NCI-H2107 treated with DMSO at 0.1 percent for 48 hours (cell line): ENCODE measurements around the gene RMDN2.
"Not testable (repeated sequence)": the region's sequence is repeated elsewhere in the genome, so short reads cannot be mapped to it uniquely, and the experiment has no call there.

Source experiments
- DNase-seq: peaks from one replicate; lab custom pipeline; 2025; ENCODE audit not compliant: unreplicated experiment; lab: John Stamatoyannopoulos, UW

RMDN2 gene

GRCh38 chr2:37985333-37985732 lies 60.2 kb downstream of the RMDN2 start:
- DNase-seq, result no peak

DNA sequence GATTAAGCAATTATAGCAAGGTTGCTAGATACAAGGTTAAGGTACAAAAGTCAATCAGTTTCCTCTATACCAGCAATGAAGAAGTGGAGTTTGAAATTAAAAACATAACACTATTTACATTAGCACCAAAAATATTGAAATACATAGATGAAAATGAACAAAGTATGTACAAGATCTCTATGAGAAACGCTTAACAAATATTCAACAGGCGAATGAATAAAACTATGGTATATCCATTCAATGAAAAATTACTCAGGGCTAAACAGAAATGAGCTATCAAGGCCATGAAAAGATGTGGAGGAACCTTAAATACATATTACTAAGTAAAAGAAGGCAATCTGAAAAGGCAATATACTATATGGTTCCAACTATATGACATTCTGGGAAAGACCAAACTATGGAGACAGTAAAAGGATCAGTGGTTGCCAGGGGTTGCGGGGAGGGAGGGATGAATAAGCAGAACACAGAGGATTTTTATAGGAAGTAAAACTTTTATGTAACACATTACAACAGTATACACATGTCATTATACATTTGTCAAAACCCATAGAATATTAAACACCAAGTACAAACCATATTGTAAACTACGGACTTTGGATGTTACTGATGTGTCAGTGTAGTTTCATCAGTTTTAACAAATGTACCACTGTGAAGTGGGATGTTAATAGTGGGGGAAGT lies 62.1 kb downstream of the RMDN2 start:
- no peak for DNase-seq

DNA sequence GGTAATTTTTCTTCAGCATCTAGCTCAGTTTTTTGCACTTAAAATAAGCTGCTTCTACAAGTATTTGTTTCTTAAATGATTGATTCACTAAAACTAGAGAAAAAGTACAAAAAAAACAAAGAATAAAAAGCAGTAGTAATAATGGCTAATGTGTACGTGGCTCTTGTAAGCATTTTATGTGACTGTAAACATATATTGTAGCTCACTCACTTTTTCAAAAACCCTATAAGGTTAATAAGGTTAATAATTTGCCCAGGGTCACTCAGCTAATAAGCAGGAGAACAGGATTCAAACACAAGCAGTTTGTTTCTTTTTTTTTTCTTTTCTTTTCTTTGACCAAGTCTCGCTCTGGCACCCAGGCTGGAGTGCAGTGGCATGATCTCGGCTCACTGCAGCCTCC lies 67.5 kb downstream of the RMDN2 start:
- no peak for DNase-seq

DNA sequence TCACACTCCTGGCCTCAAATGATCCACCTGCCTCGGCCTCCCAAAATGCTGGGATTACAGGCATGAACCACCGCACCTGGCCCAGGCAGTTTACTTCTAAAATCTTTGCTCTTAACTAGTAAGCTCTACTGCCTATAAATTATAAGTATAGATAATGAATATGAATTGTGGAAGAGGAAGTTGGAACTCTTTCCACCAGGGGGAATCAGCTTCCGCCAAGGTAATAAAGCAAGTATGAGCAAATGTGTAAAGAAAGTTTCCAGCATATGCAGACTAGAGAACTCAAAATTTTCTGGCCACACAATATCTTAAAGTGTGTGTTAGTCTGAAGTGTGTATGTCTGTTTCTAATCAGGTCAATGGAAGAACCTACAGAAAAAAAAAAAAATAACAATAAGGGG lies 68.1 kb downstream of the RMDN2 start:
- DNase-seq, result no peak

DNA sequence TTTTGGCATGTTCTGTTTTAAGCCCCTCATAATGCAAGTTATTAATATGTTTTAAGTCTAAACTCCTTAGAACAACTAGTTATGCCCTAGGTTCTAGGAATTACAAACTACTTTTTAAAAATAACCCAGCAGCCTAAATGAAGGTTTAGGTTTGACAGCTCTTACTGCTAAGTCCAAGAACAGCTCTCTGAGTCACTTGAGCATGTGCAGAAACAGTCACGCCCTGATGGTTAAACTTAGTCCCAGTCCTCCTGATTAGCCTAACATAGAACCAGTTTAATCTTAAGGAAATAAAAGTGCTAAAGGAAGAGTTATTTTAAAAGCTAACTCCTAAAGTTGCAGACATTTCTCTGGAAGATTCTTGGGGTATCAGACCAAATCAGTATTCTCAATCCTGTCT lies 72.5 kb downstream of the RMDN2 start:
- DNase-seq, result no peak

- DNase-seq, result no peak
Observed at GRCh38 chr2:38000485-38001222, 75.6 kb downstream of the RMDN2 start.

GRCh38 chr2:38010187-38010586 lies 85.1 kb downstream of the RMDN2 start:
- DNase-seq, result not testable (repeated sequence)

DNA sequence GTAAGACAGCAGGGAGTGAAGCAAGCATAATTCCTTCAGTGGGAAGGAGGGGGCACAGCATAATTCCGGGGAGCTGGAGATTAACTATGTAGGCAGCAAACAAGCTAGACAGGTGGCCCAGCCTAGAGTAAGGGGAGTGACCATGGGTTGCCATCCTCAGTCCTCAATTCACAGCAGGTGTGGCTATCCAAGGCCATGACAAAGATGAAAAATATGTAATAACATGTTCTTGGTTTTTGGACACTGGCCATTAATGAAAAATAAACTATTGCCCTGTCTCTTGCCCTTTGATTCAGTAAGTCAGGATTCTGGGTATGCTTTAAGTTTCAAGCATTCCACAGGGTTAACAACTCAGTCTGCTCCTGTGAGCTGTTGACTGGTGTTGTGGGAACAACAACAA lies 85.9 kb downstream of the RMDN2 start:
- no peak for DNase-seq

- DNase-seq, result no peak
Observed at GRCh38 chr2:38013158-38013752, 88.2 kb downstream of the RMDN2 start.

- DNase-seq, result no peak
Observed at GRCh38 chr2:38016219-38016618, 91.1 kb downstream of the RMDN2 start.

GRCh38 chr2:38017836-38018235 lies 92.7 kb downstream of the RMDN2 start:
- no peak for DNase-seq

DNA sequence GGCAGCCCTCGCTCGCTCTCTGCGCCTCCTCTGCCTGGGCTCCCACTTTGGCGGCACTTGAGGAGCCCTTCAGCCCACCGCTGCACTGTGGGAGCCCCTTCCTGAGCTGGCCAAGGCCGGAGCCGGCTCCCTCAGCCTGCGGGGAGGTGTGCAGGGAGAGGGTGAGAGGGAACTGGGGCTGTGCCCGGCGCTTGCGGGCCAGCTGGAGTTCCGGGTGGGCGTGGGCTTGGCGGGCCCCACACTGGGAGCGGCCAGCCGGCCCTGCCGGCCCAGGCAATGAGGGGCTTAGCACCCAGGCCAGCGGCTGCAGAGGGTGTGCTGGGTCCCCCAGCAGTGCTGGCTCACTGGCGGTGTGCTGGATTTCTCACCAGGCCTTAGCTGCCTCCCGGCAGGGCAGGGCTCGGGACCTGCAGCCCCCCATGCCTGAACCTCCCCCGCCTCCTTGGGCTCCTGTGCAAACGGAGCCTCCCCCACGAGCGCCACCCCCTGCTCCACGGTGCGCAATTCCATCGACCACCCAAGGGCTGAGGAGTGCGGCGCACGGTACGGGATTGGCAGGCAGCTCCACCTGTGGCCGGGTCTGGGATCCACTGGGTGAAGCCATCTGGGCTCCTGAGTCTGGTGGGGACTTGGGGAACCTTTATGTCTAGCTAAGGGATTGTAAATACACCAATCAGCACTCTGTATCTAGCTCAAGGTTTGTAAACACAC lies 95.4 kb downstream of the RMDN2 start:
- DNase-seq, result not testable (repeated sequence)

GRCh38 chr2:38021589-38021988 lies 96.5 kb downstream of the RMDN2 start:
- no peak for DNase-seq

DNA sequence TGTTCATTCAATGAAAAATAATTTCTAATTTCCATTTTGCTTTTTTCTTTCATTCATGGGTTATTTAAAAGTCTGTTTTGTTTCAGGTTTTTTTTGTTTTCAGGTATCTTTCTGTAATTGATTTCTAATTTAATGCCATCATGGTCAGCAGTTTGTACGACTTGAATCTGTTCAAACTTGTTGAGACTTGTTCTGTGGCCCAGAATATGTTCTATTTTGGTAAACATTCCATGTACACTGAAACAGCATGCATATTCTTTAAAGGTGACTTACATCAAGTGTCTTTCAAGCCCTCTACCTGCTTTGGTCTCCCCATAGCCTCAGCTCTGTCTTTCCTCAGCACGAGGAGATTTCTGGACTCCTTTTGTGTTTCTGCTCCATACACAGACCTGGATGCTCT lies 101.8 kb downstream of the RMDN2 start:
- no peak for DNase-seq

DNA sequence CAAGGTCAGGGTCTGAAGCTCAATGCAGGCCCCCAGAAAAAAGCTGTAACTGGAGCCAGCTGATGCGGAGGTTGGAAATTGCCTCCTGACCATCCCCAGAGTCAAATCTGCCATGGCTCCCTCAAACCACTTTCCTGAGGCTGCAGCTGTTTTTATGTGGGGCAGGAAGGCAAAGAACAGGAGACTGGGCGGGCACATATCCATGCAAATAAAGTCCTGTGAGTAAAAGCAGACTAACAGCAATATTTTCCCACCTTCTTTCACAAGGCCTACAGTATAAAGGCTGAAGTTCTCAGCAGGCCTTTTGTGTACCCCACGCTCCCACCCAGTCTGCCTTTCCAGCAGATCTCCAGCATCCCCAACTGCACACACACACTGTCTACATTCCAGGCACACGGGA lies 103.7 kb downstream of the RMDN2 start:
- DNase-seq, result no peak

DNA sequence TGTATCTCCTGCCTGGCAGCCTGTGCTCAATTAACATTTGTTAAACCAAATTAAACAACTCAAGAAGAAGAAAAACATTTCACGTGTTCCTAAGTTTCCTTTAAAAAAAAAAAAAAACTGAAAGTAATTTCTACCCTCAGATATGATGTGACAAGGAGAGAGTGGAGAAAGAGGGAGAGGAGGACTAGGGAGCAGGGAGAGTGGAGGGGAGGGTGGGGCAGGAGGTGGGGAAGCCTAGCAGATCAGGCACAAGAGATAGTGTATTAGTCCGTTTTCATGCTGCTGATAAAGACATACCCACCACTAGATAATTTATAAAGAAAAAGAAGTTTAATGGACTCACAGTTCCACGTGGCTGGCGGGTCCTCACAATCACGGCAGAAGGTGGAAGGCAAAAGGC lies 104.4 kb downstream of the RMDN2 start:
- no peak for DNase-seq

- DNase-seq, result no peak
Observed at GRCh38 chr2:38030635-38031355, 105.7 kb downstream of the RMDN2 start.

DNA sequence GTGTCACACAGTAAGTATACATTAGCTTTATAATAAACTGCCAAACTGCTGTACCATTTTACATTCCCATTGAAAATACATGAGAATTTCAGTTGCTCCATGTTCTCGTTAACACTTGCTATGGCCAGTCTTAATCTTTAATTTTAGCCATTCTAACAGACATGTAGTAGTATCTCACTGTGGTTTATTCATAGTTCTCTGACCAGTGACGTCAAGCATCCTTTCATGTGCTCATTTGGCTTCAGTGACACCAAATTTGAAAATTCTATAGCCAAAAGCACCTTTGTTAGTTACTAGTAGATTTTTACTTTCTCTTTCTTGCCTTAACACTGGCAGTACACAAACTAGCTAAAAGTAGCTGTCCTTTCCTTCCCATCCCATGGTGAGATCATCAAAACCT lies 107.9 kb downstream of the RMDN2 start:
- no peak for DNase-seq

DNA sequence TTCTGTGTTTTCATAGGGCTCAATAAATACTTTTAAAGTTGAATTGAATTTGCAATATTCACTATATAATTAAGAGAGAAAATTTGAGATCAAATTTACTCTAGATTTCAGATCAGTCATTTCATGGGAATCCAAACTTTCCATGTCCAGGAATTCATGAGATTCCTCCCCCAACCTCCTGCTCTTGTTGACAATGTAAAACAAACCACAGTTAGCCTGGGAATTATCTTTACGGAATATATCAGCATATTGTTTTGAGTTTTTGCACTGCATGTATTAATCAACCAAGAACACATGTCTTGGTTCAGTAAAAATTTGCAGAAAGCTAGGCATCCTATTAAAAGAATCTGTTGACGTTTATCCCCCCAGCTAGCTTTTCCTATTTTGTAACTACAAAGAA lies 108.6 kb downstream of the RMDN2 start:
- DNase-seq, result no peak

DNA sequence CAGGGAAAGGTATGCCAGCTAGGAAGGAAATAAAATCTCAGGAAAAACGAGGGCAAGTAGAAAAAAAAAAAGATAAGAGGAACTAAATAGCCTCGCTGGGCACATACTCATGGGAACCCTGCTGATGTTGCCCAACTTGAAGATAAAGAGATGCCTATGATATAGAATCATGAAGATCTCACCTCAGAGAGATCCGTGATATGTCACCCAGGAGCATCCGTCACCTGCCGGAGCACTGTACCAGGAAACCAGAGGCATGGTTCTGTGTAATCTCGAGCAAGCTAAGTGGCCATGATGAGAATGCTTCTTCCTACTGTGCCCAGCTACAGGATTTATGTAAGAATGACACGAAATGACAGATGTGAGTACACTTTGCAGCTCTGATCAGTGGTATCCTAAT lies 110.9 kb downstream of the RMDN2 start:
- DNase-seq, result no peak

- no peak for DNase-seq
Observed at GRCh38 chr2:38037325-38037724, 112.2 kb downstream of the RMDN2 start.
